Endothelial cell of umbilical vein (primary cell): Measurements from ENCODE around the gene LRP5.

ENCODE experiments used
- CTCF ChIP-seq, 2 donors: IDR thresholded peaks; 1 replicate in 1 of 2; 2 replicates in 1 of 2; pipeline ENCODE4 v1.5.1; 2011; ENCODE audit warnings: low read length in 2 of 2, mild to moderate bottlenecking in 2 of 2, moderate library complexity in 2 of 2, control low read depth in 1 of 2, inconsistent platforms in 1 of 2, low read depth in 1 of 2; ENCODE audit not compliant: insufficient read depth in 1 of 2; ENCODE audit errors: extremely low read depth in 1 of 2
- EZH2 ChIP-seq: IDR thresholded peaks from 2 replicates; pipeline ENCODE4 v1.6.1; 2012; ENCODE audit warnings: borderline replicate concordance, low read depth, mild to moderate bottlenecking, moderate library complexity, low read length, inconsistent platforms; ENCODE audit not compliant: severe bottlenecking
- MAX ChIP-seq: IDR thresholded peaks from 2 replicates; pipeline ENCODE4 v1.6.1; 2011; ENCODE audit not compliant: insufficient read depth, insufficient read length
- MYC ChIP-seq: IDR thresholded peaks from one replicate; pipeline ENCODE4 v1.6.1; 2011; ENCODE audit warnings: mild to moderate bottlenecking, low read depth, low read length
- POLR2AphosphoS5 ChIP-seq: IDR thresholded peaks from 2 replicates; pipeline ENCODE4 v1.6.1; 2012; ENCODE audit warnings: low read depth, mild to moderate bottlenecking, control low read depth, low read length, moderate library complexity; ENCODE audit not compliant: insufficient read depth

- TF ChIP-seq EZH2 = no peak
- peak; percentile 55 for TF ChIP-seq POLR2AphosphoS5
- peak; percentile 20 for TF ChIP-seq MAX
- no peak for TF ChIP-seq CTCF (IDR thresholded peaks at IDR 0.05; ENCODE audit: extremely low read depth in 1 of 2, insufficient read depth in 1 of 2, low read depth in 1 of 2, low read length in 2 of 2)
- TF ChIP-seq MYC = no peak
These were observed 16.1 kb downstream of the LRP5 start for GRCh38 chr11:68328374-68329091.
